Heart left ventricle (tissue), 13 donors: ENCODE measurements around the gene MORC2.

Experiments
- CTCF ChIP-seq, 12 donors: fragments of 200-600 bp; sonication (generic) in 4 of 12; IDR thresholded peaks; one replicate each; pipeline versions ENCODE4 v1.5.0 to v1.8.0; 2018 to 2022; ENCODE audit warnings: antibody characterized with exemption in 12 of 12, mild to moderate bottlenecking in 5 of 12
- POLR2A ChIP-seq, 2 donors: fragments of 450-650 bp; IDR thresholded peaks; one replicate each; pipeline ENCODE4 v1.6.1; 2017; ENCODE audit warnings: antibody characterized with exemption in 2 of 2, mild to moderate bottlenecking in 2 of 2, moderate library complexity in 2 of 2
- donor health status: ischemic (EF 13 %, LVEDD 7.1; RV severe dilation, severe dysfunction).
- donor health status: DM: no; HTN: yes; CAD: no.
- donor health status: DM: no; HTN: no; CAD: no.
- donor health status: ischemic (EF 25% LVEDD 6.9; RV normal size, moderate dysfunction).
- donor health status: ischemic (EF 25% LVEDD 5.7; RV mildly dilated, moderate dysfunction).
- donor health status: ischemic (EF 35%, LVEDD 5.7; RV mildly dilated, moderate dysfunction).
- donor health status: nonischemic (EF 11% LVEDD 7.7; RV severe dilation, severe dysfunction).
- donor health status: DM: yes; HTN: yes; CAD: no.
- donor health status: PGD.
- donor health status: ischemic (EF 29% LVEDD 5.4; RV normal size, mild dysfunction).
- donor health status: nonischemic (EF 23%, LVEDD 6.1; RV moderate dilation, normal function).

GRCh38 chr22:30885591-30885990 lies 83.0 kb downstream of the MORC2 start:
- TF ChIP-seq POLR2A (IDR thresholded peaks at IDR 0.05), result no peak
- no peak for TF ChIP-seq CTCF (IDR thresholded peaks at IDR 0.05)
